IMR-90 (cell line): ENCODE results near the gene PTX4. TPM values are rescaled to one million over a fixed set of nuclear protein-coding genes. Genes with fewer than 3 reads are reported as not detected.

Source experiments
- CEBPB ChIP-seq: IDR thresholded peaks from 2 replicates; pipeline ENCODE4 v1.6.1; 2012; ENCODE audit warnings: low read depth, low read length, improper control_type of control experiment
- CTCF ChIP-seq: conservative IDR thresholded peaks from 2 replicates; pipeline ENCODE4 v1.5.1; 2012; ENCODE audit warnings: mild to moderate bottlenecking, low read depth, low read length, improper control_type of control experiment
- MAFK ChIP-seq: IDR thresholded peaks from 2 replicates; pipeline ENCODE4 v1.6.1; 2012; ENCODE audit warnings: low read depth, low read length, improper control_type of control experiment
- MAZ ChIP-seq: IDR thresholded peaks from 2 replicates; pipeline ENCODE4 v1.6.1; 2012; ENCODE audit warnings: low read depth, mild to moderate bottlenecking, low read length, improper control_type of control experiment, moderate library complexity, borderline replicate concordance
- RFX5 ChIP-seq: IDR thresholded peaks from 2 replicates; pipeline ENCODE4 v1.8.0; 2012; ENCODE audit warnings: low read depth, mild to moderate bottlenecking, low read length, moderate library complexity
- polyA plus RNA-seq, 3 experiments: library from polyadenylated mRNA; depleted of rRNA; stranded (reverse); fragments of >200 nt; gene quantifications; 2 replicates each; pipeline ENCODE4 v1.2.3, GENCODE V29; 2012; ENCODE audit warnings: low replicate concordance in 1 of 3
- total RNA-seq: library from RNA; depleted of rRNA; stranded (reverse); fragments of >200 nt; gene quantifications from 2 replicates; pipeline ENCODE4 v1.2.3, GENCODE V29; 2012

PTX4 gene
- total and polyA plus RNA-seq, 2 of the 4 experiments (the other 2 are of a cell fraction), result 0.07 TPM; not detected in 1

- TF ChIP-seq CTCF (no peak), CEBPB (no peak), RFX5 (no peak), MAZ (no peak), MAFK (no peak)
Observed at GRCh38 chr16:1501630-1502029, 12.9 kb upstream of the PTX4 start (continued).
